ENCODE measurements around the gene CFAP77. TPM values are rescaled to one million over a fixed set of nuclear protein-coding genes. Genes with fewer than 3 reads are reported as not detected.

Gene CFAP77
- total RNA-seq, 1 donor from 2014 or later, result 2.5 TPM

DNA sequence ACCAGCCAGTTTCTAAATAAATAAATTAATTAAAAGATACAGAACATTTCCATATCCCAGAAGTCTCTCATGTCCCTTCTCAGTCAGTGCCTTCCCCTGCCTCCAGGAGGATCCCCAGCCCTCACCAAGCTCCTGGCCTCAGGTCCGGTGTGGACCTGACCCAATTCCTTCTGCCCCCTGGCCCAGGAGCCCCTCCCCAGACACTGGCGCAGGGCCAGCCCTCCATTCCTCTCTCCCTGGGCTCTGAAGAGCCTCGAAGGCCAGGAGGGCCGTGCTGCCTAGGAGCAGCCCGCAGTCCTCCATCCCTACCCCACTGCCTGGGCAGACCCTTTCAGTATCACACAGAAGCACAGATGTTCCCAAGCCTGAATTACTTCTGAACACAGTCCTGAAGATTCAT, 110.6 kb downstream of the CFAP77 start:
- Histone ChIP-seq H3K36me3 (no peaks in the 10 kb centered on the region), H3K4me3 (no peak overlapping the region), H3K4me1 (no peaks in the 10 kb centered on the region), H3K9me3 (replicated peaks) (no peaks in the 10 kb centered on the region), H3K27me3 (ENCODE audit: low read depth) (peaks cover 34% of the 10 kb centered on the region), H3K27ac (replicated peaks) (no peak overlapping the region)
- intact Hi-C loops (cut with micrococcal nuclease), result no loop called here
- DNase-seq, result no peak
- TF ChIP-seq, protein P1, sequence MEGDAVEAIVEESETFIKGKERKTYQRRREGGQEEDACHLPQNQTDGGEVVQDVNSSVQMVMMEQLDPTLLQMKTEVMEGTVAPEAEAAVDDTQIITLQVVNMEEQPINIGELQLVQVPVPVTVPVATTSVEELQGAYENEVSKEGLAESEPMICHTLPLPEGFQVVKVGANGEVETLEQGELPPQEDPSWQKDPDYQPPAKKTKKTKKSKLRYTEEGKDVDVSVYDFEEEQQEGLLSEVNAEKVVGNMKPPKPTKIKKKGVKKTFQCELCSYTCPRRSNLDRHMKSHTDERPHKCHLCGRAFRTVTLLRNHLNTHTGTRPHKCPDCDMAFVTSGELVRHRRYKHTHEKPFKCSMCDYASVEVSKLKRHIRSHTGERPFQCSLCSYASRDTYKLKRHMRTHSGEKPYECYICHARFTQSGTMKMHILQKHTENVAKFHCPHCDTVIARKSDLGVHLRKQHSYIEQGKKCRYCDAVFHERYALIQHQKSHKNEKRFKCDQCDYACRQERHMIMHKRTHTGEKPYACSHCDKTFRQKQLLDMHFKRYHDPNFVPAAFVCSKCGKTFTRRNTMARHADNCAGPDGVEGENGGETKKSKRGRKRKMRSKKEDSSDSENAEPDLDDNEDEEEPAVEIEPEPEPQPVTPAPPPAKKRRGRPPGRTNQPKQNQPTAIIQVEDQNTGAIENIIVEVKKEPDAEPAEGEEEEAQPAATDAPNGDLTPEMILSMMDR (IDR thresholded peaks at IDR 0.05; ENCODE audit: borderline replicate concordance), result no peak

DNA sequence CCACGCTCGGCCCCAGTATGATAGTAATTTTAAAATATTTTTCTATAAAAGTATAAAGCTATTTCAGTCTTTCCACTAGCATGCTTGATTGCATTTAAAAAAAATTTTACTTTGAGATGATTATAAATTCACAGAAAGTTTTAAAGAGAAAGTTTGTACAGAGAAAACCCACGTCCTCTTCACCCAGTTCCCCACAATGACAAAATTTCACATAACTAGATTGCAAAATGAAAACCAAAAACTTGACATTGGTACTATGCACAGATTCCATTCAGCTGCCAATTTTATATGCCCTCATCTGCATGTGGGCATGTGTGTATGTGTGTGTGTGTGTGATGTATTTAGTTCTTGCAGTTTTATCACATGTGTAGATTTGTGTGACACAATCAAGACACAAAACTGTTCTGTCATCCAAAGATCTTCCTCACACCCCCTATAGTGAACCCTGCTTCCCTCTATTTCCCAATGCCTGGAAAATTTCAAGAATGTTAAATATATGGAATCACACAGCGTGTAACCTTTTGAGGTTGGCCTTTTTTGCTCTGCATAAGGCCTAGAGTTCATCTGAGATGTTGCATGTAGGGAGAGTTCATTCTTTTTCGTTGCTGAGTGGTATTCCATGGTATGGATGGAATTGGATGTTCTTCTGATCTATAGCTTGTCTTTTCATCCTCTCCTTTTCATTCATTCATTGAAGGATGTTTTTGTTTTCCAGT, 115.5 kb downstream of the CFAP77 start:
- TF ChIP-seq, protein P1 (IDR thresholded peaks at IDR 0.05; ENCODE audit: borderline replicate concordance), result no peak
- H3K27ac ChIP-seq (replicated peaks), result no peak overlapping the region
- intact Hi-C loops (cut with micrococcal nuclease), result no loop called here
- no peaks in the 10 kb centered on the region for H3K9me3 ChIP-seq (replicated peaks)
- no peaks in the 10 kb centered on the region for H3K4me1 ChIP-seq
- no peaks in the 10 kb centered on the region for H3K36me3 ChIP-seq
- H3K27me3 ChIP-seq (ENCODE audit: low read depth), result peaks cover 6% of the 10 kb centered on the region
- no peak for DNase-seq
- H3K4me3 ChIP-seq, result no peak overlapping the region

DNA sequence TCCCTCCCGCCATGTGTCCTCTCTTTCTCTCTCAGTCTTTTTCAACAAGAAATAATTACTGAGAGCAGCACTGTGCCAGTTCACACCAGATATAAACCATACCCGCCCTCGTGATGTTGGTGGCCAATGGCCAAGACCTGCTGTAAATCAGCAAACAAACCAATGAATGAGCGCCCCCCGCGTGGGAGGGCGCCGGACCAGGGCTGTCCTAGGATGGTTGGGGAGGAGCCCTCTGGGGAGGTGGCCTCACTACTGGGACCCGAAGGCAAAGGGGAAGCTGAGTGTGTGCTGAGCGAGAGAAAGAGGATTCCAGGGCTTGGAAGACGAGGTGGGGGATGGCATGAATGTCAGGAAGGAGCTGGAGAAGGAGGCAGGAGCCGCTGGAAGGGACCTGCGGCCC, 121.2 kb downstream of the CFAP77 start:
- H3K4me3 ChIP-seq, result no peak overlapping the region
- TF ChIP-seq, protein P1 (IDR thresholded peaks at IDR 0.05; ENCODE audit: borderline replicate concordance), result no peak

DNA sequence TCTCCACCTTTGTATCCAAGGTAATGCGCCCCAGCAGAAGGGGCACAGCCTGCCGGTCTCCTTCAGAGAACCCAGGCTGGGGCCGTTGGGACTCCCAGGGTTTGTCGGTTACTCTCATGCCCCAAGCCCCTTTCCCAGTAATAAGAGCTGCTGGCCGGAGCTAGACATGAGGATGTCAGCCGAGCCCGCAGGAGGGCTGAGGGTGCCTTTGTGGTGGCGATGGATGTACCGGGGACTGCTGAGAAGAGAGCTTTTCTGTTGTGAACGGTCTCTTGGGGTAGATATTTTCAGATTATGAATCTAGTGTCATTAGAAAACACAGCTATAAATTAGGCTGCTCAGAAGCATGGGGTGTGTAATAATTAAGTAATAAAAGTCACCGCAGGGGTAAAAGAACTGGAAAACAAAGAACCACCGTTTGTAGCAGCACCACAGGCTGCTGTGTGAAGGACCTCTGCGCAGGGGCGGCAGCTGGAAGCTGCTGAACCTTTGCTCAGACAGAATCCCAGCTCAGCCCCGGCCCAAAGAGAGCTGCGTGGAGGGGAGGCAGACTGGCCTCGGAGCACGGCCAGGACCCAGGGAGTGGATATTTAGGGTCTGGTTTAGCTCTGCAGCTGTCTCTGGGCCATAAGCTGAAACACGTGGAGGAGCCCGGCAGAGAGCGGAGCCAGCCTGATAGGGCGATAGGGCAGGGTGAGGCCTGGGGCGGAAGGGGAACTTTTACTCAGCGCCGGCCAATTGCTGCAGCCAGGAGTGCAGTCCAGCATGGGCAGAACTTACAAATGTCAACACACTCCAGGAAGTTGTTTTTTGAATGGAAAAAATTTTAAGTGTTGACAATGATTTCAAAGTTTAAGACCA, 121.9 kb downstream of the CFAP77 start:
- Histone ChIP-seq H3K4me3 (no peak overlapping the region), H3K4me1 (no peaks in the 10 kb centered on the region), H3K36me3 (no peaks in the 10 kb centered on the region), H3K27me3 (ENCODE audit: low read depth) (peaks cover 26% of the 10 kb centered on the region), H3K27ac (replicated peaks) (no peak overlapping the region), H3K9me3 (replicated peaks) (peaks cover 16% of the 10 kb centered on the region)
- TF ChIP-seq, protein P1 (IDR thresholded peaks at IDR 0.05; ENCODE audit: borderline replicate concordance), result no peak
- DNase-seq, result no peak
- intact Hi-C loops (cut with micrococcal nuclease), result no loop called here

More for the DNA sequence above, 121.2 kb downstream of the CFAP77 start:
- no peaks in the 10 kb centered on the region for H3K4me1 ChIP-seq
- peaks cover 16% of the 10 kb centered on the region for H3K9me3 ChIP-seq (replicated peaks)
- intact Hi-C loops (cut with micrococcal nuclease), result no loop called here
- H3K36me3 ChIP-seq, result no peaks in the 10 kb centered on the region
- H3K27me3 ChIP-seq (ENCODE audit: low read depth), result peaks cover 26% of the 10 kb centered on the region
- DNase-seq, result no peak
- no peak overlapping the region for H3K27ac ChIP-seq (replicated peaks)

DNA sequence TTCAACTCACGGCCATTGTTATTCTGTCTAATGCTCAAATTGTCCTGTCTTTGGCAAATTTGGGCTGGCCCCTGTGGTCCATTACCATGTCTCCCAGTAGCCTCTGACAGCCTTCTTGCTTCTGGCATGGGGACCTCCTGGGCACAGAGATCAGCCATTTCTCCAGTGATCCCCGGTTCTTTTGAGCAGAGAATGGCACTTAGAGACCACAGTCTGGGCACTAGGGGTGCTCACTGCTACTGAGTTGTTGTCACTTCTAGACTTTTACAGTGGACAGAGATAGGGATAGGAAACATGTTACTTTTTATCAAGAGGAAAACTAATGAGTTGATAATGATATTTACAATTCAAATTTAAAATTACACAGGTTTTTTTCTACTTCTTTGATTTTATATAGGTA, 124.8 kb downstream of the CFAP77 start:
- DNase-seq, result no peak
- TF ChIP-seq, protein P1 (IDR thresholded peaks at IDR 0.05; ENCODE audit: borderline replicate concordance), result no peak
- intact Hi-C loops (cut with micrococcal nuclease), result no loop called here
- no peak overlapping the region for H3K4me3 ChIP-seq
- H3K9me3 ChIP-seq (replicated peaks), result peaks cover 16% of the 10 kb centered on the region
- H3K4me1 ChIP-seq, result no peaks in the 10 kb centered on the region
- peaks cover 26% of the 10 kb centered on the region for H3K27me3 ChIP-seq (ENCODE audit: low read depth)
- H3K36me3 ChIP-seq, result no peaks in the 10 kb centered on the region
- H3K27ac ChIP-seq (replicated peaks), result no peak overlapping the region

All from left ventricle myocardium inferior (tissue), 1 donor.